IPS-20b (cell line): ENCODE data around the gene COQ2.

ENCODE experiments used
- H3K27ac ChIP-seq: one replicate; pipeline ENCODE4 v1.5.1; 2013; ENCODE audit warnings: low read length
- H3K27me3 ChIP-seq: 2 replicates; pipeline ENCODE4 v1.6.1; 2013; ENCODE audit warnings: mild to moderate bottlenecking, low read length, inconsistent platforms; ENCODE audit not compliant: insufficient read depth
- H3K36me3 ChIP-seq: 2 replicates; pipeline ENCODE4 v1.6.1; 2013; ENCODE audit warnings: low read depth, mild to moderate bottlenecking, inconsistent platforms, low read length, moderate library complexity; ENCODE audit not compliant: insufficient read depth
- H3K4me1 ChIP-seq: 2 replicates; pipeline ENCODE4 v1.6.1; 2013; ENCODE audit warnings: mild to moderate bottlenecking, control low read depth, inconsistent platforms, low read length, moderate library complexity; ENCODE audit not compliant: insufficient read depth
- H3K4me3 ChIP-seq: 2 replicates; pipeline ENCODE4 v1.5.1; 2013; ENCODE audit warnings: mild to moderate bottlenecking, low read length, inconsistent platforms
- H3K9ac ChIP-seq: 2 replicates; pipeline ENCODE4 v1.6.1; 2013; ENCODE audit warnings: low read depth, mild to moderate bottlenecking, inconsistent platforms, low read length, moderate library complexity
- H3K9me3 ChIP-seq: 2 replicates; pipeline ENCODE4 v1.6.1; 2013; ENCODE audit warnings: mild to moderate bottlenecking, low read depth, low read length, inconsistent platforms; ENCODE audit not compliant: insufficient read depth

Gene COQ2

DNA sequence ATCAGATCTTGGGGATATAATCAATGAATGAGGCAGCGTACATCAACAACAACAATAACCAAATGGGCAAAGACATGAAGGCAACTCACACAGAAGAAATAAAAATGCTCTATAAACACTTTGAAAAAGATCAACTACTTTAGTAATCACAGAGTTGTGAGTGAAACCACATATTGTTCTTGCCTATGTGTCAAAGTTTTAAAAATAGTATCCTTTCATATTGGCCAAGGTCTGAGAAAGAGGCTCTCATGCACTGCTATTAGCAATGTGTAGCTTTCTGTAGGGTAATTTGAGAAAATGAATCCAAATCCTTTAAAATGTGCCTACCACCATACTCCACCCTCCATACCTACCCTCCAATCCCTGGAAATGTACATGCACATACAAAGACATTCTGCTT lies 25.0 kb downstream of the COQ2 start:
- Histone ChIP-seq H3K27ac (no peak overlapping the region), H3K4me1 (no peaks in the 10 kb centered on the region; the same call in 1 of the 2 replicates), H3K9me3 (no peaks in the 10 kb centered on the region), H3K36me3 (peaks cover 17% of the 10 kb centered on the region; the same call in 1 of the 2 replicates), H3K9ac (no peak overlapping the region), H3K27me3 (no peaks in the 10 kb centered on the region), H3K4me3 (no peak overlapping the region)

DNA sequence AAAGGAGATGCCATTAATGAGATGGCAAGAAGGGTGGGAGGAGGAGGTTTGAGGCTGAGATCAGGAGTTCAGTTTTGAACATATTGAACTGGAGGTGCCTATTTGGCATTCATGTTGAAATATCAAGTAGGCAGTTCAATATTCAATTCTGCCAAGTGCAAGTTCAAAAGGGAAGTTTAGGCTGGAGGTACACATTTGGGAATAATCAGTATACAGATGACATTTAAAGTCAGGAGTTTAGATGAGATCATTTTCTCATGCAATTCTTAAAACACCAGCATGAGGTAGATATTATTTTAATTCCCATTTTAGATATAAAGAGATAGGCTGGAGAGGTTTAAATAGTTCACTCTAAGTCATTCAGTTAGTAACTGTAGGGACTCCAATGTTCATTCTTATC lies 26.1 kb downstream of the COQ2 start:
- no peak overlapping the region for H3K9ac ChIP-seq
- H3K27ac ChIP-seq = no peak overlapping the region
- no peaks in the 10 kb centered on the region for H3K27me3 ChIP-seq
- no peak overlapping the region for H3K4me3 ChIP-seq
- no peaks in the 10 kb centered on the region for H3K9me3 ChIP-seq
- H3K36me3 ChIP-seq = peaks cover 13% of the 10 kb centered on the region; the same call in 1 of the 2 replicates
- no peaks in the 10 kb centered on the region; the same call in 1 of the 2 replicates for H3K4me1 ChIP-seq

DNA sequence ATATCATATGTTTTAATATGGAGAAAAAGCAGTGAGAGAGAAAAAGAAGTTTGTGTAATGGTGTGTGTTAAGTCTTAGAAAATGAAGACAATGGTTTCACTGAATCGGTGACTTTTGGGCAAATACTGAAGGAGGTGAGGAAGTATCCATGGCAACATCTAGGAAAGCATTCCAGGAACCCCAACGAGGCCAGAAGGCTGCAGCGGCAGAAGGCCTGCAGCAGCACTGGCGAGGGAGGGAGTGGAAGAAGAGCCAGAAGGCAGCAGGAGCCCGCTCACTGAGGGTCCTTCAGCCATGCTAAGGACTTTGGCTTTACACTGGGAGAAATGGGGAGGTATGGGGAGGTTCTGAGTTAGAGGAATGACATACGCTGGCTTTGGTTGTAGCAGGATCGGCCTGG lies 26.8 kb downstream of the COQ2 start:
- H3K27me3 ChIP-seq = no peaks in the 10 kb centered on the region
- no peak overlapping the region for H3K27ac ChIP-seq
- H3K4me1 ChIP-seq = no peaks in the 10 kb centered on the region; the same call in 1 of the 2 replicates
- H3K36me3 ChIP-seq = peaks cover 7% of the 10 kb centered on the region; the same call in 1 of the 2 replicates
- H3K9ac ChIP-seq = no peak overlapping the region
- no peak overlapping the region for H3K4me3 ChIP-seq
- no peaks in the 10 kb centered on the region for H3K9me3 ChIP-seq

DNA sequence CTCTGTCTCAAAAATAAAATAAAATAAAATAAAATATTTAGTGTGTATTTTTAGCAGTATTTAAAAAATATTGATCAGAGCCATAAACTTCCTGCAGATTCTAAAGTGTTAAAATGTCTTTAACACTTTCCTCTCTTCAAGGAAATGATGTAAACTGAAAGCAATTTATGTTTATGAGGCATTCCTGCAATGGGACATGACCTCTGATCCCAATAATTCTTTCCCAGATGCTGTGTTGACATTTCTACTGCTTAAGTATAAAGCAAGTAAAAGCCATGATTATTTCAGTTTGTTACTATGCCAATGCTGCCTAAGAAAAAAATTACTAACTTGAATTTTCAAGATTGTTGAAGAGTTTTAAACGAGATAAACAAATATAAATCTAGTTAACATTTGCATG lies 29.0 kb downstream of the COQ2 start:
- H3K9me3 ChIP-seq = no peaks in the 10 kb centered on the region
- no peaks in the 10 kb centered on the region for H3K27me3 ChIP-seq
- no peaks in the 10 kb centered on the region for H3K36me3 ChIP-seq
- peaks cover 2% of the 10 kb centered on the region; the same call in 1 of the 2 replicates for H3K4me1 ChIP-seq
- no peak overlapping the region for H3K4me3 ChIP-seq
- H3K27ac ChIP-seq = no peak overlapping the region
- no peak overlapping the region for H3K9ac ChIP-seq

DNA sequence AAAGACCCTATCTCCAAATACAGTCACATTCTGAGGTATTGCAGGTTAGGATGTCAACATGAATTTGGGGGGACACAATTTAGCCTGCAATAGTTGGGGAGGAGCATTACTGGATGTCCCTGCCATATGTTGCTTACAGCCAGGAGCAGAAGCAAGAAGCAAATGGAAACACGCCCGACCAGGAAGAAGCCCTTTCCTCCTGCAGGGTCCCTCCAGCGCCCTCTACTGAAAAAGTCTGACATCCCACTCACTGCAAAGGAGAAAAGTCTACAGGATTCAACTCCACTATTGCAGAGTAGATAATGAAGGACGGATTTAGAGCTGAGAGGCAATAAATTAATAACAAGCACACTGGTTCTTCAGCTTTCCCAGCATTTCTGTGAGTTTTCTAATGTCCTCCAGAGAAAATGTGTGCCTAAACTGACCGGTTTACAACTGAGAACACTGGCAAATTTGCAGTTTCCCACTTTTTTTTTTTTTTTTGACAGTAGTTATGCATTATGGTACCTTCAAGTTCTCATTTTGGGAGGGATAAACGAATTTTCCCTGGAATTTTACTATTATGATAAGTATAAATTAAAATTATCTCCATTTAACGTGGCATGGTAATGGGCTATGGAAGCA lies 31.7 kb downstream of the COQ2 start:
- H3K27me3 ChIP-seq = no peaks in the 10 kb centered on the region
- no peak overlapping the region for H3K9ac ChIP-seq
- H3K27ac ChIP-seq = no peak overlapping the region
- H3K4me1 ChIP-seq = peaks cover 2% of the 10 kb centered on the region; the same call in 1 of the 2 replicates
- no peak overlapping the region for H3K4me3 ChIP-seq
- H3K36me3 ChIP-seq = no peaks in the 10 kb centered on the region
- no peaks in the 10 kb centered on the region for H3K9me3 ChIP-seq

DNA sequence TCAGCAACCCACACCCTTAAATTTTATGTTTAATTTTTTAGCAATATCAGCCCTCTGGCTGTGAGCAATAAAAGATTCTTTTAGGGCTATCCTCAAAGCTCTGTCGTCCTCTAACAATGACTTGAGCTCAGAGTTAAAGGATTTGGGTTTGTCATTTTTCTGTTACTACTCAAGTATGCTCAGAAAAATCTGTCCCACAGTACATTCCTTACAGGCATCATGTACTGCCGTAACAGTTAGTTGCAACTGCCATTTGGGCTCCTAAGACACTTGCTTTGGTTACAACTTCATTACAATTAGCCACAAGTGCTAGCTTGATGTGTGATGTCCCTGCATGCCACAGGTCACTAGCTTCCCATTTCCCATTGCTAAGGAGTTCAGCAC lies 33.2 kb downstream of the COQ2 start:
- Histone ChIP-seq H3K27ac (no peak overlapping the region), H3K9me3 (no peaks in the 10 kb centered on the region), H3K4me1 (peaks cover 2% of the 10 kb centered on the region; the same call in 1 of the 2 replicates), H3K9ac (no peak overlapping the region), H3K36me3 (no peaks in the 10 kb centered on the region), H3K4me3 (no peak overlapping the region), H3K27me3 (no peaks in the 10 kb centered on the region)

DNA sequence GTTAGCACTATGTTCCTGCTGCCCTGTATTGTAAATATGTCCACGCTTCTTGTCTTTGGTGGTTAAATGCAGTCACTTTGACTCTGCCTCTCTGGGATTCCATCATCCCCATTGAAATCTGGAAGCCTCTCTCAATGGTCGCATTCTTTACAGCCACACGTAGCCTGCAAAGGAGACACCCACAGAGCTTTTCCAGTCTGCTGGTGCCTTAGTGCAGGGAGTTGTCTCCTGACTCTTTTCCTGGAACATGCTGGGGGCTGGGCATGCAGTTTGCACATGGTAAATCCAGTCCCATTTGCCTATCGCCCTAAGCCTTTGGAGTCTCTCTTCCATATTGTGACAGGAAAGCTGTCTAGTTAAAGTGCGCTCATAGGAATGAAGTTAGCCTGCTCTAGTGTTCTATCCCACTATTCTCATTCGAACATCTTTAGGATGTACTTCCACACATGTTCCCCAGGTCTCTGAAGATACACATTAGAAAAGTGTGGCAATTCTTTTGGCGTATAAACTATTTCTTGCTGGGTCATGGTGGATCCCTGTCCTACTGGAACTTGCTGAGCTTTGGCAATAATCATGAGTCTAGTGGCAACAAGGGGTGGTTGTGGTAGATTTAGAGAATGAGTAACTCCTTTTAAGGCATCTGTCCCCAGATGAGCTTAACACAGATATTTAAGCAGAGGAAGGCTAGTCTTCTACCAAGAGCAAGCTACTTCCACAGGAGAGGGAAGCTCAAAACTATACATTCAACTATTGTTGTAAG lies 33.7 kb downstream of the COQ2 start:
- H3K27me3 ChIP-seq = no peaks in the 10 kb centered on the region
- no peak overlapping the region for H3K4me3 ChIP-seq
- H3K4me1 ChIP-seq = peaks cover 2% of the 10 kb centered on the region; the same call in 1 of the 2 replicates
- no peaks in the 10 kb centered on the region for H3K36me3 ChIP-seq
- no peak overlapping the region for H3K9ac ChIP-seq
- no peak overlapping the region for H3K27ac ChIP-seq
- no peaks in the 10 kb centered on the region for H3K9me3 ChIP-seq

DNA sequence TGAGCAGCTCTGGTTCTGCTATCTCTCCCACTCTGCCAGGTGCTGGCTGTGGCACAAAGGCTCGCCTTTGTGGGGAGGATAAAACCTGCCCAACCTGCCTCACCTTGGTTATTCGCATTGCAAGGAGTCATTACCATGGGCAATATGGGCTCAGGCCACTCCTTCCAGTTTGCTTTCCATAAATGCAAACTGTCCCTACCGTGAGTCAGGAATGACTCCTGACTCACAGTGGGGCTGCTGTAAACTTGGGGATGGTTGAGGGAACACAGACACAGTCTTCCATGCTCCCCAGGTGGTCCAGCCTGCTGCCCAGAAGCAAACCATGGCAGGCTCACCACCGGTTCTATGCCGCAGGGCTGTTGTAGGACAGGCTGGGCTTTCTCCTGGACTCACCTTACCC lies 36.1 kb downstream of the COQ2 start:
- no peak overlapping the region for H3K9ac ChIP-seq
- H3K27ac ChIP-seq = no peak overlapping the region
- H3K4me1 ChIP-seq = 0 out of 2 replicates have a peak, but pooled peaks cover 2% of the 10 kb centered on the region

DNA sequence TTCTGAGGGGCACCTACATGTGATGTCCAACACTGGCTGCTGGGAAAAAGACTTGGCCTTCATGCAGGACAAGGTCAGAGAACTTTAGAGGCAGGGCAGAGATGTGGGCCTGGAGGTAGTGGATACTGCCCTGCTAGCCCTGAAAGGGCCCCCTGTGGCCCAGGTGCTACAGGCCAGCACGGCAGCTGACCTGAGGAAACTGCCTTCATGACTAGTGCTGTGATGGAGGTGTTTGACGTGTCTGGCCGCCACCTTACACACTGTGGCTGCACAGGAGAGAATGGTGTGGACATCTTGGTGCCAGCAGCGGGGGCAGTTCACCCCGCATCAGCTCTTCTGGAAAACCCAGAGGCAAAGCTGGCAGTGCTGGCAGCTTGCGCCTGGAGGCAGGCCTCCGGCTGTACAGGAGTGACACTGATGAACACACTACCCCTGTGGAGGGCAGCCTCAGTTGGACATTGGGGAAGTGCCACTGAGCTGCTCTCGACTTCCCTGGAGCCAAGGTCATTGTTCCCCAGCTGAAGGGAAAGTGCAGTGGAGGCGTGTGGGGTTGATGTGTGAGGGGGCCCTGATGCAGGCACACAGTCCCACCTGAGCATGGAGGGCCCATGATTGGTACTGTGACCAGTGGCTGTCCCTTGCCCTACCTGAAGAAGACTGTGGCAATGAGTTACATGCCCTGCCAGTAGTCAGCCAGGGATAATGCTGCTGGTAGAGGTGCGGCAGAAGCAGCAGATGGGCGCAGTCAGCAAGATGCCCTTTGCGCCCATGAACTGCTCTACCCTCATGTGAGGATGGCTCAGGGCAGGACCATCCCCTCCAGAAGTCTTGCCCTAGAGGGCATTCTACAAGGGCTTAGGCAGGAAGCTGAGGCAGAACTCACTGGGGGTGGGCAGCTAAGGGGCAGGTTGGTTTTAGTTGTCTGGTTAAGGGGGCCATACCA lies 36.9 kb downstream of the COQ2 start:
- Histone ChIP-seq H3K27ac (no peak overlapping the region), H3K36me3 (no peaks in the 10 kb centered on the region), H3K4me1 (0 out of 2 replicates have a peak, but pooled peaks cover 2% of the 10 kb centered on the region)

More for the DNA sequence above, 36.1 kb downstream of the COQ2 start:
- Histone ChIP-seq H3K4me3 (no peak overlapping the region), H3K36me3 (no peaks in the 10 kb centered on the region), H3K9me3 (no peaks in the 10 kb centered on the region), H3K27me3 (no peaks in the 10 kb centered on the region)

DNA sequence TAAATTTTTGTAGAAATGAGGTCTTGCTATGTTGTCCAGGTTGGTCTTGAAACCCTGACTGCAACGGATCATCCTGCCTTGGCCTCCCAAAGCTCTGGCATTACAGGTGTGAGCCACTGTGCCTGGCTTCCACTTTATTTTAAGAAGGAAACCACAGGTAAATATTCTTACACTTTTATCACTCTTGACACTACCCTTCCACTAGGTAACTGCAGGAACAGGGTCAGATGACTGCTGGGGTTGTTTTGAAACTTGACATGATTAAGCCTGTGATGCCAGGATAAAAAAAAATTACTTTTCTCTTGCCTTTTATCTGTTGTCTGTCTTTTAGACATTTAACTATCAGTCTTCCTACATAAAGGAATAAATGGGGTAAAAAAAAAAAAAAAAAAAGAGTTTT lies 43.5 kb downstream of the COQ2 start:
- Histone ChIP-seq H3K9me3 (no peaks in the 10 kb centered on the region), H3K27ac (no peak overlapping the region), H3K4me3 (no peak overlapping the region), H3K4me1 (no peaks in the 10 kb centered on the region), H3K9ac (no peak overlapping the region), H3K27me3 (no peaks in the 10 kb centered on the region), H3K36me3 (no peaks in the 10 kb centered on the region)

More for the DNA sequence above, 36.9 kb downstream of the COQ2 start:
- Histone ChIP-seq H3K27me3 (no peaks in the 10 kb centered on the region), H3K4me3 (no peak overlapping the region), H3K9ac (no peak overlapping the region), H3K9me3 (no peaks in the 10 kb centered on the region)

DNA sequence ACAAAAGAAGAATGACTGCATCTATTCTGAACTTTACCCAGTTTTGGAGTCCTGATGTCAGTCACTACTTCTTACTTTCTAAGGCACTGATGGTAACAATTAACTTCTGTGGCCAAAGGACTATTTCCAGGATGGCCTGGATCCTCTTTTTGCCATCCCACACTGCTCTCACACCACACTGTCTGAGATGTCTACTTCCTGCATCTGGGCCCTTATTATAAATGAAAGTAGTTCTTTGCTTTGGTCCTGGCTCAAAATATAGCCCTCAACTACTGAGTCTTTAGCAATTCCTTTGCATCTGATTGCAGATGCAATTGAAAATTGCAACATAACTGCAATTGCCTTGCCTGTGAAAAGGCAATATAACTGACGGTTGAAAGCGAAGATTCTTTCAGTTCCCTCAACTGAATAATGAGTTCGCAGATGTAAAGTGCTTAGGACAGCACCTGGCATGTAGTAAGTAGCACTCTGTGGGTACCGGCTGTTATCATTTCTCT lies 44.2 kb downstream of the COQ2 start:
- Histone ChIP-seq H3K4me1 (no peaks in the 10 kb centered on the region), H3K27me3 (no peaks in the 10 kb centered on the region), H3K4me3 (no peak overlapping the region), H3K9me3 (no peaks in the 10 kb centered on the region), H3K9ac (no peak overlapping the region), H3K36me3 (no peaks in the 10 kb centered on the region), H3K27ac (no peak overlapping the region)
